CD4-positive, alpha-beta T cell treated with Interleukin-4 for 4 hours (primary cell): Measurements from ENCODE around the gene SMIM21.

Source experiments
- DNase-seq: peaks from one replicate; pipeline ENCODE4 v3.0.0-alpha.2; 2020

SMIM21 gene

GRCh38 chr18:75374466-75374865 is 53.0 kb downstream of the SMIM21 start:
- no peak for DNase-seq

- DNase-seq, result no peak
These were observed 58.3 kb downstream of the SMIM21 start for GRCh38 chr18:75369026-75369721.

- DNase-seq, result no peak
These were observed 61.7 kb downstream of the SMIM21 start for GRCh38 chr18:75365837-75366236.

- DNase-seq, result no peak
These were observed 62.3 kb downstream of the SMIM21 start for GRCh38 chr18:75365254-75365629.

- DNase-seq, result no peak
These were observed 62.8 kb downstream of the SMIM21 start for GRCh38 chr18:75364512-75365253.

GRCh38 chr18:75363446-75364225 is 63.9 kb downstream of the SMIM21 start:
- DNase-seq, result no peak

GRCh38 chr18:75362435-75362834 is 65.1 kb downstream of the SMIM21 start:
- no peak for DNase-seq

GRCh38 chr18:75360941-75361340 is 66.6 kb downstream of the SMIM21 start:
- no peak for DNase-seq

GRCh38 chr18:75360215-75360614 is 67.3 kb downstream of the SMIM21 start:
- no peak for DNase-seq
